HG02884 (cell line): Measurements from ENCODE around the gene FASTKD2.

Experiments
- ATAC-seq: cut with Tn5 transposase; IDR thresholded peaks from one replicate; pipeline ENCODE4 v1.9.1; 2021; ENCODE audit warnings: mild to moderate bottlenecking, moderate library complexity; ENCODE audit not compliant: unreplicated experiment

Gene FASTKD2

GRCh38 chr2:206833291-206833690 is 67.9 kb downstream of the FASTKD2 start:
- ATAC-seq: no peak

GRCh38 chr2:206836722-206837121 is 71.3 kb downstream of the FASTKD2 start:
- no peak for ATAC-seq

GRCh38 chr2:206837775-206838174 is 72.4 kb downstream of the FASTKD2 start:
- ATAC-seq: no peak

GRCh38 chr2:206838690-206839089 is 73.3 kb downstream of the FASTKD2 start:
- ATAC-seq: no peak

GRCh38 chr2:206840999-206841398 is 75.6 kb downstream of the FASTKD2 start:
- ATAC-seq: no peak
